HG03175 (cell line): Measurements from ENCODE around the gene CHST2.

Source experiments
- ATAC-seq: cut with Tn5 transposase; IDR thresholded peaks from one replicate; pipeline ENCODE4 v1.9.1; 2021; ENCODE audit warnings: mild to moderate bottlenecking, moderate library complexity; ENCODE audit not compliant: unreplicated experiment

Gene CHST2

DNA sequence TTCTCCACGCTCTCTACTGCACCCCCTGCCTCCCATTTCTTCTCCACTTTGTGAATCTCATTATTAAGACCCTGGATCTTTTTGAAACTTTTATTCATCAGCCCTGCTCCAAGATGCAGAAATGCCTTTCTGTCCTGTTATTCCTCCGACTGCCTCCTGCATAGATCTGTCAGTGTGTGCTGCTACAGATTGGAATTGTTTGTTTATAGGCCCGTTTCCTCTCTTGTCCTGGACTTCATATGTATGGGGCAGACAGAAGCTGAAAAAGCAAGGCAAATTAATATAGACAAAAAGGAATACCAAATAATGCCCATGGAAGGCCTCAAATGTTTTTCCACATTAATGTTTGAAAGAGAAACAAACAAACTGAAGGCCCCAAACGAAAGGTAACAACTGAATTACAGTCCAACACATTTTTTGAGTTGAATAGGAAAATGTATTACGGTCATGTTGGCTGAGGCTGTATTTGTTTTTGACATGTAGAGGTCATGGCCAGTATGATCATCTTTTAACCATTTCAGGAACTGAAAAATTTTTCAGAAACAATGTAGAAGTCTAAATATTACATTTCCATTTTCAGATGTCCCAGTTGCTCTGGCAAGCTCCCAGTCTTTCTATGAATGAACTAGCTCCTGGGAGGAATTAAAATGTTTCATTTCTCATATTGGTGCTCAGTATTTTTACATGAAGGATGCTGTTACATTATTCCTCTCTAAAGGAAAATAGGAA lies 8.8 kb downstream of the CHST2 start:
- no peak for ATAC-seq

GRCh38 chr3:143132246-143132980 lies 12.8 kb downstream of the CHST2 start:
- ATAC-seq = no peak

DNA sequence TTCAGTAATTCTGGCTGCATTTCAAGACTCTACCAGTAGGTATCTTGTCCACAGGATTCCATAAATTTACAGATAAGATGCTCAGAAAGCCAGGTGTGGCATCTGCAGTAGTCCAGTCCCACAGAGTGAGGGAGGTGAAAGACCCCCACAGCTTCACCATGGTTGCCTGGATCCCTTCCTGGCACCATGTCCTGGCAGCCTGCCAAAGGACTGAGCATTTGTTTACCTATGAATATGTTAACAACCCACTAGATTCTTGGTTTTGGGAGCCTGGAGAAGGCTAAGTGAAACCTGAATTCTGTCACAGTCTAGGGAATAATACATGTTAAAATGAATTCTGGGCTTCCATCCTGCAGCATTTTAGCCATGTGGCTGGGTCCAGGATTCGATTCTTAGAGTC lies 14.9 kb downstream of the CHST2 start:
- no peak for ATAC-seq

- ATAC-seq = no peak
Measured at GRCh38 chr3:143135150-143135549, 15.6 kb downstream of the CHST2 start.

DNA sequence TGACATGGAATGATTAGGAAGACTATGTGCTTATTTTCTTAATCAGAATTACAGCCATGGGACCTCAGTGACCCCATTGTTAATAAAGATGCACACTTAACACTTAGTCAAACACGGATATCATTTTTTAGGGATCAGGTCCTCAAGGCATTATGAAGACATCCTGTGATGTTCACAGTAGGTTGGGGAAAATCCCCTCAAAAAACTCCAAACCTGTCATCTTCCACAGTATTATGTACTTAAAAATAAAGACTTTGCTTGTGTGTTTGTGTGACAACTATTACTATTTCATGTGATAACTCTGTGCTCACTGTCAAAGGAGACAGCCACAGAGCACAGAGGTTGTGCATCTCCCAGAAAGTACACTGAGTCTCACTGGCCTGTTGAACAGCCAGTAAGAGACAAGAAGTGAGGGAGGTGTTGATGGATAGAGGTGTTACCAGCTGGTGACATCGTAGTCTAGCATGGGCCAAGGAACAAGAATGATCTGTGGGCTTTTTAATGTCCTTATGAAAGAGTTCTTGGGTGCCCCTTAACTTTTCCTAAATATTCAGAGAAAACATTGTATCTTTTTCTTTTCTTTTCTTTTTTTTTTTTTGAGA lies 18.0 kb downstream of the CHST2 start:
- ATAC-seq = no peak

GRCh38 chr3:143138953-143139352 lies 19.4 kb downstream of the CHST2 start:
- ATAC-seq = no peak

- ATAC-seq = no peak
Measured at GRCh38 chr3:143139762-143140161, 20.2 kb downstream of the CHST2 start.

- no peak for ATAC-seq
Measured at GRCh38 chr3:143140550-143140949, 21.0 kb downstream of the CHST2 start.

- ATAC-seq = no peak
Measured at GRCh38 chr3:143142354-143142753, 22.8 kb downstream of the CHST2 start.

DNA sequence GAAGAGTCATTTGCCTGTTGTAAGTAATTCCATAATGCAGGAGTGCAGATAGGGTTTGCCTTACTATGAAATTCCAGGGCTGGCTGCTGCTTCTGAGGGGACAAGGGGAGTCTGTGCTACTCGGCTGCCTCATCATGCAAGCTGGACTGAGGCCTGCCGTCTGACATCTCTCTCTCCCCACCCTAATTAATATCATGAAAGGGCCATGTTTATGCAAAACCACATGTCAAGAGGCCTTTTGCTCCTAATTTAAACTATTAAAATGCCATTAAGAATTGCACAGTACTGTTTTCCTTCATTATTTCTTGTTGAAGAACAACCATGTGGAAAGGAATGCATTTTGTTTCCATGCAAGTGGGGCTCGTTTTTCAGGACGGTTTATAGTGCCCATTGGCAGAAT lies 26.3 kb downstream of the CHST2 start:
- no peak for ATAC-seq

- ATAC-seq = no peak
Measured at GRCh38 chr3:143146486-143147274, 27.1 kb downstream of the CHST2 start.

DNA sequence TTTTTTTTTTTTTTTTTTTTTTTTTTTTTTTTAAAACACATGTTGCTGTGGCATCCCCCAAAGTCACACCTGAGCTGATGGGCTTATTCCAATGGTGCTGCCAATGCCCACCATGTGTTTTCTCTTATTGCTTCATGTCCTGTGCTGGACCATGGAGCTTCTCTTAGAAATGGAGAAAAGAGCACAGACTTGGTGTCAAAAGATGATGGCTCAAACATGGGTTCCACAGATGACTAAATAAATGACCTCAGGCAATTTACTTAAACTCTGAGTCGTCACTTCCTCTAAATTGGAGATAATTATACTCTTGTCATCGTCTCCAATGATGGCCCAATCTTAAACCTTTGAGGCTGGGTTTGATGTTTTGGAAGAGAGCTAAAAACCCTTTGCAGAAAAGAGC lies 28.1 kb downstream of the CHST2 start:
- no peak for ATAC-seq

GRCh38 chr3:143150071-143150470 lies 30.5 kb downstream of the CHST2 start:
- no peak for ATAC-seq

DNA sequence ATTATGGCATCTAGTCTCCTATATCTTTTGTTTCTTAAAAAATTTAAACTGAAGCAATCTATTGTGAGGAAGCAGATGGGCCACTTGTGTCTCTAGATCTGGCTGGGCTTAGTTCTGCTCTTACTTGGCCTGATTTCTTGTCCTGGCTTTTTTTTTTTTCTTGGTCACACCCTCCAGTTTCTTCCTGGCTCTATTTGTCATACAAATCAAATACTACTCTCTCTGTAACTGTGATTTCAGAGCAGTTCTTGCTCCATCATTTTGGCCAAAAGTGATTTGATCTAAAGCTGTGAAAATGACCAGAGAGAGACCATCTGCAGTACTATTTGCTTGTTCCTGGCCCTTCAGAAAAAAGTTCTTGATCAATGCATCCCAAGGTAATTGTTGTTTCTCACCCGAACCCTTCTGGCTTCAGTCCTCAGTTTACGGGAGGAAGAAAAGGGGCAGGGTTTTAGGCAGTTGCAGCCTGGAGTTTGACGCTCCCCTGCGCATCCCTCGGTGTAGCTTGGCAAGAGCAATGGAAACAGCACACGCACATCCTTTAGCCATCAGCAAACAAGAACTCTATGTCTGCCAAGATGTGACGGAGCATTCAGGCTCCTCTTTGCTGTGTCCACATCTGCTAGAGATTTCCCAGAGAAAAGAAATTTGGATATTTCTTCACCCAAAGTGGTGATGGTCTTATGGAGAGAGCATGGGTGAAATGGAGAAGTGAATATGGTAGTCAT lies 31.6 kb downstream of the CHST2 start:
- no peak for ATAC-seq

DNA sequence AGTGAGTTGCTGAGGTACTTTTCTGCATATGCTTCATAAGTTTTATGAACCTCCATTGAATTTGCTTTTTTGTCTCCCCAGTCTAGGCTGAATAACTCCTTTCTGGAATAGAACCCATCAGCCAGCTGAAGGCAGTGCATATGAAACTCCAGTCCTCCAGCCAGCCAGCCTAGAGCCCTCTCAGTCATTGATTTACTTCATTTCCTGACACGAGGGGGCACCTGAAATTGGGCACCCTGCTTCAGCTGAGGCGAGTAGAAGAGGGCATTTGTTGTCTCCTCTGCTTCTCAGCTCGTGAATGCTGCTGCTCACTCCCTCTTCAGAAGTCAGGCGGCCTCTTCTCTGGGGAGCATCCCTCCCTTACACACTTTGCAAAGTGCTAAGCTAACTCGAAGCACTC lies 32.5 kb downstream of the CHST2 start:
- no peak for ATAC-seq

- ATAC-seq = no peak
Measured at GRCh38 chr3:143155756-143156155, 36.2 kb downstream of the CHST2 start.

GRCh38 chr3:143158014-143158988 lies 38.7 kb downstream of the CHST2 start:
- peak; percentile 68 for ATAC-seq

DNA sequence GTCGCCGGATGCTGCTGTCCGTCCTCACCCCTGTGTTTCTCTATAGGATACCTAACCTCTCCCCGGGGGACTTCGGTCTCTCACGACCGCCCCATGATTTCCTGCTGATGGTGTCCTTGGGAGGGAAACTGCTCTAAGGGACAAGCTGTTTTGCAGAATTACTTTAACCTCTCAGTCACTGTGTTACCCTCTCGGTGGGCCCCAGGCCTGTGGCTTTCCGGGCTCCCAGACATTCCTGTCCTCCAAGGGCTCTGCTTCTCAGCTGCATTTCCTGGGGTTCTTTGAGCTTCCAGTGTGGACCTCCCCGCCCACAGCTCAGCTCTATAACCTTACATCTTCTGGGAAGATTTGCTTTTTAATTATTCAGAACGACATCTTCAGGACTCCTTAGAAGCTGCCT lies 40.9 kb downstream of the CHST2 start:
- ATAC-seq = no peak

DNA sequence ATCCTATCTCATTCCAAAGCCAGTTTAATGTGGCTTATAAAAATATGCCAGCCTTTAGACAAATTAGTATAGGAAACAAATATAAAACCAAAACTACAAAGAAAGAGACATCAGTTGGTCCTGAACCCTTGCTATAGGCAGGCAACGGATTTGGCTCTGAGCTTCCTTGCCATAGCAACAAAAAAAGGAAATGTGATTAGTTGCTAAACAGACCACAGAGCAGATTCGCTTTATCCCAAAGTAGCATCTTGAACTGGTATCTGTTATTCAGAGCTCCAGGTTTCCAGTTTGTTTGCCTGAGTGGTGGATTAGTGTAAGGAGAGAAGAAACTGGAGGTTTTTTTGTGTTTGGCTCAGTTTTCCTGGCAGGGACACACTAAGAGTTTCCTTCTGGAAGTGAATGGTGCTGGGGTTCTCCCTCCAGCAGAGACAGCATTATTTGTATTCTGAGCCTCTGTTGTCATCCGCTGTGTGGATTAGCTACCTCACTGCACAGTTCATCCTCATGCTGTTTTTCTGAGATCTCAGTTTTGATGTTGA lies 44.1 kb downstream of the CHST2 start:
- ATAC-seq = no peak
